A549 treated with GW870086 at 1 μM for 4 hours (cell line): ENCODE data around the gene CGB7. TPM values are rescaled to one million over a fixed set of nuclear protein-coding genes. Genes with fewer than 3 reads are reported as not detected.

Source experiments
- total RNA-seq: library from RNA; stranded (reverse); fragments of 200-300 nt; extraction: Qiagen RNA extraction; gene quantifications from 5 replicates; pipeline ENCODE4 v1.2.3, GENCODE V29; 2022; ENCODE audit warnings: low read depth

The CGB7 gene
- total RNA-seq: 0.21 to 0.97 TPM (median 0.55 TPM) in 4 of 5 replicates, not detected in the other

DNA sequence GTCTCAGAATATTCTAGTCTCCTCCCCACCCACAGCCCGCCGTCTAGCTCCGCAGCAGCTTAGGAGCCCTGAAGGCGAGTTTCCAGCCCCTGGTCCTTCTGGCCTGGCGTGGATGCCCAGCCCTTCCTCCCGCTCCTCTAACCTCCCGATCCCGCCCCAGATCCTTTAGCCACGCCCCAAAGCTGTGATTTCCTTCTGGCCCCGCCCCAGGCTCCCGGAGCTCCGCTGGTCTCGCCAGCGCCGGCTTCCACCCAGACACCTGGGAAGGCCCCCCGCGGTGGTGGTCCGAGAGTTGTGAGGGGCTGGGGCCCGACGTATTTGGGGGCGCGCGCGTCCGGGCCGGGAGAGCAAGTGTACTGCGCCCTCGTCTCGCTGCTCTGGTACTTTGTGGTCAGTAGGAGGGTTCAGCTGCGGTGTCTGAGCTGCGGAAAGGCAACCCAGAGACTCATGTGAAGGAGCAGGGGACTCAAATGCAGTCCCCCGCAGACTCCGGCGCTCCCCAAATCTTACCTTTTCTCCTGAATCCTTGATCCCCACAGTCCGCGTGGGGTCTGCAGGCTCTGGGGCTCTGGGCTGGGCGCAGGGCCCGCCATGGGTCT lies at the start of gene CGB7:
Gene CGB7 (minus strand): TSS at position 114 of the 599 bp plus-strand sequence. CDS start 2,374 bp downstream, outside the sequence.

DNA sequence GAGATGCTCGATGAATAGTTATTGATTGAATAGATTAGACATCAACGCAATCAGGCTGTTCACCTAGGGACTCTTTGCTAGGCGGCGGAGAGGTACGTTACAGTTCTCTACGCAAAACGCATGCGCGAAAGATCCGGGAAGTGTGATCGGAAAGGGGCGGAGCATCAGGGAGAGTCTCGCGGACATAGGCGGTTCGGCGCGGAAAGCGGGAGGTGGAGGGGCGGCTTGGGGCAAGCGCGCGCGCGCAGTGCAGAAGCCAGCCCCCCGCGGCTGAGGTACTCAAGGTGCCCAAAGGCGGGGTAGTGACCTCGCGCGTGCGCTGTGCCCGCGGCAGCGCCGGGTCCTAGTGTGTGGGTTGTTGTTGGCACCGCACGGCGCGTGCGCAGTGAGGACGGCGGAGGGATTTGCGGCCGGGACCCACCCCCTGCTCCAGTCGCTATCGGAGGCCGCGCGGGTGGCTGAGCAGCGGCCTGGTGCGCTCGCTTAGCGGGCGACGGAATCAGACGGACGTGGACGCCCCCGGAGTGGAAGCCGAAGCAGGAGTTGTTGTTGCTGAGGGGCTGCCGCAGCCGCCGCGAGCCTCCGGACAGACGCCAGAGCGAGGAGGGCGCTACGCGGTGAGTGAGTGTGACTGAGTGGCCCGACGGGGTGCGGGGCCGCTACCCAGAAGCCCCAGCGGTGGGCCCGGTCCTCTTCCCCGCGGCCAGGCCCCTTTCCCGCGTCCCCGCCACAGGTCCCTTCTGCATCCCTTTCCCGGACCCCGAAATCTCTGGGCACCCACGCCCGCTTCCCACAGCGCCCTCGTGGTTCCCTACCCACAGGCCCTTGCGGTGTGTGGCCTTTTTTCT lies 27.7 kb upstream of the CGB7 start, which contains the start of gene SNRNP70:
Gene SNRNP70 (plus strand): TSS at position 432 of the 848 bp plus-strand sequence. CDS start 964 bp downstream, outside the sequence.

DNA sequence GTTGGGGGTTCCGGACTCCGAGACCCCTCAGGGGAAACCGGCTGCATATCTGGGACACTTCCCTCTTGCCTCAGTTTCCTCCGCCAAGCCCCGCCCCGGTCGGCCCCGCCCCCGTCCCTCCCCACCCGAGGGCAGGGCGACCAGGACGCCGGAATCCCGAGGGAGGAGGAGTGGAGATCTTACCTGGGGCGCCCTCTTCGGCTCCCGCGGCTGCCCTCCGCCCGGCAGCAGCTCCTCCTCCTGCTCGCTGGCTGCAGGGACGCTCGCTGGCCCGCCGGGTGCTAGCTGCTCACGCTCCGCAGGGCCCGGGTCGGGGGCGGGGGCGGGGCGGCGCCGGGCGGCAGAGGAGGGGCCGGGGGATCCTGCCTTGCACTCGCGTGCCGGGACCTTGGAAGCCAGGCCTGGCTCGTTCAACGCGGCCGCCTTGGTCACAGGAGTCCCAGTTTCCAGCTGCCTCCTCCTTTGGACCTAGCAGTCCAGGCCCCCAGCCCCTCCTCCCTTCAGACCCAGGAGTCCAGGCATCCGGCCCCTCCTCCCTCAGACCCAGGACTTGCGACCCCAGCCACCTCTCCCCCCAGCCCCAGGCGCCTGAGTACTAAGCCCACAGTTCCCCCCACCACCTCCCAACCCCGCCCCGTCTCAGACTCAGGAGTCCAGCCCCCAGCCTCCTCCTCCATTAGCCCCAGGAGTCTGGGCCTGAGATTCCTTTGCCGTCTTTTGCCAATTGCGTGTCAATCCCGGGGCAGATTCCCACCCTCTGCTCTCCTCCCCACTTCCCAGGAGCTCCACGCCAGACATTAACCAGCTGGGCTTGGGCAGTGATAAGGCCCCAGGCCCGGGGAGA lies 7.4 kb upstream of the CGB7 start, which contains the start of gene NTF4:
Gene NTF4 (minus strand): TSS at position 51 of the 844 bp plus-strand sequence. CDS start 2,821 bp downstream, outside the sequence.

DNA sequence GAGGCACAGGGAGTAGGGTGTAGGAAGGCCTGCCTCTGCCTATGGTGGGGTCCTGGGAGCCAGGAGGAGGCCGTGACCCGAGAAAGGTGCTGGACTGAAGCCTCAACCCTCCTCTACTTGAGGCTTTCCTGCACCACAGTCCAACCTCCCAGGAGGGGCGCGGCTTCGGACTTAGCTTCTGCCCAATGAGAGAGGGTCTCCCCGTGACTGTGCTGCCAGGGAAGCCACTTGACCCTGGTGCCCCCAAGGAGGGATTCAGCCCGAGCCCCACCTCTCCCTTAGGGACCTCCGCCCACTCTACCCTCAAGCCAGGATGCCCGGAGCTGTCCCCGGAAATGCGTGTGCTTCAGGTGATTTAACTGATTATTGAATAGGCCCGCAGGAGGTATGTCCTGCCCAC lies 8.5 kb downstream of the CGB7 start, which contains the start of gene CGB8:
Gene CGB8 (minus strand): TSS at position 101 of the 400 bp plus-strand sequence. CDS start 372 bp downstream, outside the sequence.

DNA sequence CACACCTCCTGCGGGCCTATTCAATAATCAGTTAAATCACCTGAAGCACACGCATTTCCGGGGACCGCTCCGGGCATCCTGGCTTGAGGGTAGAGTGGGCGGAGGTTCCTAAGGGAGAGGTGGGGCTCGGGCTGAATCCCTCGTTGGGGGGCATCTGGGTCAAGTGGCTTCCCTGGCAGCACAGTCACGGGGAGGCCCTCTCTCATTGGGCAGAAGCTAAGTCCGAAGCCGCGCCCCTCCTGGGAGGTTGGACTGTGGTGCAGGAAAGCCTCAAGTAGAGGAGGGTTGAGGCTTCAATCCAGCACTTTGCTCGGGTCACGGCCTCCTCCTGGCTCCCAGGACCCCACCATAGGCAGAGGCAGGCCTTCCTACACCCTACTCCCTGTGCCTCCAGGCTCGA lies 14.0 kb downstream of the CGB7 start, which contains the start of gene CGB5:
Gene CGB5 (plus strand): TSS at position 301 of the 400 bp plus-strand sequence. CDS start 362 bp downstream, outside the sequence.

DNA sequence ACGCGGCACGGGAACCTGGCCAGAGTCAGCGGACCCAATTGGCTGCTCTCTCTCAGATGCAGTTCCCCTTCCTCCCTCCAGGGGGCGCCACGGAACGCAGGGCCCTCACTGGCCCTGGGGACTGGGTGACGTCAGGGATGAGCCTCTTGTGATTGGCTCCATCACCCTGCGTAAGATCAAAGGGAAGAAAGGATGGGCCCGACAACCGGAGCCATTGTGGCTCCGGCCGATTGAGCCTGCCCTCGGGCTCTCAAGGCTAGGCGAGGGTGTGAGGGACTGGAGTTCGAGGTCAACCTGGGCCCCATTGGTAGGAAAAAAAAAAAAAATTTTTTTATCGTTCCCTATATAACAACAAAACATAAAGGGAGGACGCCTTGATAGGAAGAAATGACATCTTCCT lies 20.7 kb downstream of the CGB7 start, which contains the start of gene CGB1:
Gene CGB1 (minus strand): TSS at position 81 of the 400 bp plus-strand sequence. CDS start 184 bp downstream, outside the sequence.

DNA sequence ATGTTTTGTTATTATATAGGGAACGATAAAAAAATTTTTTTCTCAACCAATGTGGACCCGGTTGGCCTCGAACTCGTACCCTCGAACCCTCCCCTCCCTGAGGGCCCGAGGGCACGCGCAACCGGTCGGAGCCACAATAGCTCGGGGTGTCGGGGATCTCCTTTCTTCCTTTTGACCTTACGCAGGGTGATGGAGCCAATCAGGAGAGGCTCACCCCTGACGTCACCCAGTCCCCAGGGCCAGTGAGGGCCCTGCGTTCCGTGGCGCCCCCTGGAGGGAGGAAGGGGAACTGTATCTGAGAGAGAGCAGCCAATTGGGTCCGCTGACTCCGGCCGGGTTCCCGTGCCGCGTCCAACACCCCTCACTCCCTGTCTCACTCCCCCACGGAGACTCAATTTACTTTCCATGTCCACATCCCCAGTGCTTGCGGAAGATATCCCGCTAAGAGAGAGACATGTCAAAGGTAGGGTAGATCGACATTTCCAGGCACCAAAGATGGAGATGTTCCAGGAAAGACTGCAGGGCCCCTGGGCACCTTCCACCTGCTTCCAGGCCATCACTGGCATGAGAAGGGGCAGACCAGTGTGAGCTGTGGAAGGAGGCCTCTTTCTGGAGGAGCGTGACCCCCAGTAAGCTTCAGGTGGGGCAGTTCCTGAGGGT lies 25.8 kb downstream of the CGB7 start, which contains the start of gene CGB2:
Gene CGB2 (plus strand): TSS at position 249 of the 660 bp plus-strand sequence. CDS start 206 bp downstream, at position 455.

DNA sequence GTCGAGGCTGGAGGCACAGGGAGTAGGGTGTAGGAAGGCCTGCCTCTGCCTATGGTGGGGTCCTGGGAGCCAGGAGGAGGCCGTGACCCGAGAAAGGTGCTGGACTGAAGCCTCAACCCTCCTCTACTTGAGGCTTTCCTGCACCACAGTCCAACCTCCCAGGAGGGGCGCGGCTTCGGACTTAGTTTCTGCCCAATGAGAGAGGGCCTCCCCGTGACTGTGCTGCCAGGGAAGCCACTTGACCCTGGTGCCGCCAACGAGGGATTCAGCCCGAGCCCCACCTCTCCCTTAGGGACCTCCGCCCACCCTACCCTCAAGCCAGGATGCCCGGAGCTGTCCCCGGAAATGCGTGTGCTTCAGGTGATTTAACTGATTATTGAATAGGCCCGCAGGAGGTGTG lies 33.3 kb downstream of the CGB7 start, which contains the start of gene CGB3:
Gene CGB3 (minus strand): TSS at position 101 of the 400 bp plus-strand sequence. CDS start 362 bp downstream, outside the sequence.

DNA sequence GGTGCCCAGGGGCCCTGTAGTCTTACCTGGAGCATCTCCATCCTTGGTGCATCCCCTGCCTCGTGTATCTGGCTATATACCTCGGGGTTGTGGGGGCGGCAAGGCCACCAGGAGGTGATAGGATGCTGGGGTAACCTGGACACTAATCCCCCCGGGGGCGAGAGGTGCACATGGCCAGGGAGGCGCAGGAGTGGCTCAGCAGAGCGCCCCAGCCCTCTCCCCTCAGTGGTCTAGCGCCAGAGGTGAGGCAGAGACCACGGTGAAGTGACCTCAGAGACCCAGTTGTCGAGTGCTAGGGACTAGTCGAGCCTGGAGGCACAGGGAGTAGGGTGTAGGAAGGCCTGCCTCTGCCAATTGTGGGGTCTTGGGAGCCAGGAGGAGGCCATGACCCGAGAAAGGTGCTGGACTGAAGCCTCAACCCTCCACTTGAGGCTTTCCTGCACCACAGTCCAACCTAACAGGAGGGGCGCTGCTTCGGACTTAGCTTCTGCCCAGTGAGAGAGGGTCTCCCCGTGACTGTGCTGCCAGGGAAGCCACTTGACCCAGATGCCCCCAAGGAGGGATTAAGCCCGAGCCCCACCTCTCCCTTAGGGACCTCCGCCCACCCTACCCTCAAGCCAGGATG lies 40.4 kb downstream of the CGB7 start, which contains the start of gene LHB:
Gene LHB (minus strand): TSS at position 51 of the 625 bp plus-strand sequence. CDS start 10 bp downstream, at position 41.

Other genes starting within 250 kb of the CGB7 start
- 50.8 to 62.8 TPM (median 58.1 TPM) in 5 replicates for gene BCAT2, start 246.7 kb downstream of the CGB7 start, total RNA-seq
- gene HSD17B14, start 221.3 kb downstream of the CGB7 start, total RNA-seq: 12.3 to 16.2 TPM (median 13.0 TPM) in 5 replicates
- 1.1 to 2.2 TPM (median 1.5 TPM) in 5 replicates for gene PLEKHA4, start 189.1 kb downstream of the CGB7 start, total RNA-seq
- gene PPP1R15A, start 185.3 kb downstream of the CGB7 start, total RNA-seq: 84.1 to 116 TPM (median 94.2 TPM) in 5 replicates
- gene TULP2, start 159.0 kb downstream of the CGB7 start, total RNA-seq: not detected in 5 replicates
- 193 to 220 TPM (median 200 TPM) in 5 replicates for gene NUCB1, start 157.4 kb downstream of the CGB7 start, total RNA-seq
- gene DHDH, start 124.0 kb downstream of the CGB7 start, total RNA-seq: 1.2 to 2.7 TPM (median 1.7 TPM) in 5 replicates
- gene BAX, start 102.9 kb downstream of the CGB7 start, total RNA-seq: 267 to 409 TPM (median 344 TPM) in 5 replicates
- gene FTL, start 92.4 kb downstream of the CGB7 start, total RNA-seq: 16,193 to 24,145 TPM (median 18,864 TPM) in 5 replicates
- 16.8 to 21.1 TPM (median 19.5 TPM) in 5 replicates for gene GYS1, start 64.4 kb downstream of the CGB7 start, total RNA-seq
- 214 to 245 TPM (median 232 TPM) in 5 replicates for gene RUVBL2, start 63.9 kb downstream of the CGB7 start, total RNA-seq
- gene LHB, start 40.7 kb downstream of the CGB7 start, total RNA-seq: not detected in 5 replicates
- 0.38 TPM in 1 of 5 replicates, not detected in the others for gene CGB3, start 33.4 kb downstream of the CGB7 start, total RNA-seq
- gene CGB2, start 25.9 kb downstream of the CGB7 start, total RNA-seq: 0.26 to 0.34 TPM (median 0.26 TPM) in 3 of 5 replicates, not detected in the others
- gene CGB1, start 20.9 kb downstream of the CGB7 start, total RNA-seq: 0.21 TPM in 1 of 5 replicates, not detected in the others
- gene CGB5, start 13.9 kb downstream of the CGB7 start, total RNA-seq: 0.59 to 2.7 TPM (median 1.2 TPM) in 5 replicates
- 1.9 to 3.4 TPM (median 2.0 TPM) in 5 replicates for gene CGB8, start 8.6 kb downstream of the CGB7 start, total RNA-seq
- 0.42 to 0.61 TPM (median 0.54 TPM) in 5 replicates for gene NTF4, start 7.1 kb upstream of the CGB7 start, total RNA-seq
- not detected in 5 replicates for gene KCNA7, start 14.9 kb upstream of the CGB7 start, total RNA-seq
- 302 to 324 TPM (median 319 TPM) in 5 replicates for gene SNRNP70, start 27.7 kb upstream of the CGB7 start, total RNA-seq
- 5.7 to 7.1 TPM (median 6.7 TPM) in 5 replicates for gene LIN7B, start 56.6 kb upstream of the CGB7 start, total RNA-seq
- 1.5 to 2.5 TPM (median 1.6 TPM) in 5 replicates for gene C19orf73, start 61.4 kb upstream of the CGB7 start, total RNA-seq
- 4.5 to 8.8 TPM (median 8.1 TPM) in 5 replicates for gene PPFIA3, start 61.8 kb upstream of the CGB7 start, total RNA-seq
- gene HRC, start 97.6 kb upstream of the CGB7 start, total RNA-seq: 0.06 TPM in 2 of 5 replicates, not detected in the others
- gene TRPM4, start 100.0 kb upstream of the CGB7 start, total RNA-seq: 6.9 to 10.2 TPM (median 8.4 TPM) in 5 replicates